CD4-positive, CD25-positive, alpha-beta regulatory T cell (primary cell): ENCODE data around the gene UBE2E2. TPM values are rescaled to one million over a fixed set of nuclear protein-coding genes. Genes with fewer than 3 reads are reported as not detected.

Experiments
- ATAC-seq, 2 donors: fragments of 150-1000 bp; cut with Tn5 transposase; one replicate each; pipeline ENCODE4 v1.10.0; 2021; ENCODE audit warnings: low read depth in 2 of 2, moderate number of reproducible peaks in 2 of 2, moderate library complexity in 1 of 2
- DNase-seq, 3 donors: peaks; one replicate each; pipeline versions ENCODE4 v3.0.0 to v3.0.0-alpha.2; 2012 to 2022; ENCODE audit warnings: mixed read lengths in 1 of 3
- H3K27ac ChIP-seq: one replicate; pipeline ENCODE4 v1.7.0; 2013; ENCODE audit warnings: mild to moderate bottlenecking, low read length; ENCODE audit not compliant: insufficient read depth, poor library complexity, severe bottlenecking
- H3K27me3 ChIP-seq: one replicate; pipeline ENCODE4 v1.7.0; 2013; ENCODE audit warnings: low read length; ENCODE audit not compliant: control insufficient read depth, insufficient read depth
- H3K36me3 ChIP-seq: one replicate; pipeline ENCODE4 v1.7.0; 2013; ENCODE audit warnings: mild to moderate bottlenecking, low read length, moderate library complexity; ENCODE audit not compliant: control insufficient read depth, insufficient read depth
- H3K4me1 ChIP-seq: 2 replicates; pipeline ENCODE4 v1.7.0; 2013; ENCODE audit warnings: mild to moderate bottlenecking, low read length; ENCODE audit not compliant: insufficient read depth, control insufficient read depth, poor library complexity, severe bottlenecking
- H3K4me3 ChIP-seq: one replicate; pipeline ENCODE4 v1.7.0; 2013; ENCODE audit warnings: low read depth, mild to moderate bottlenecking, low read length, moderate library complexity
- H3K9me3 ChIP-seq, 2 experiments: 1 replicate in 1 of 2; 2 replicates in 1 of 2; pipeline ENCODE4 v1.7.0; 2013; ENCODE audit warnings: low read length in 2 of 2, mild to moderate bottlenecking in 1 of 2, moderate library complexity in 1 of 2; ENCODE audit not compliant: control insufficient read depth in 2 of 2
- H3K27ac Mint-ChIP-seq, 3 donors: one replicate each; pipeline ENCODE4 v1.8.0; 2020 to 2022; ENCODE audit warnings: mild to moderate bottlenecking in 3 of 3, mixed read lengths in 3 of 3, moderate library complexity in 2 of 3
- H3K27me3 Mint-ChIP-seq: one replicate; pipeline ENCODE4 v1.8.0; 2022; ENCODE audit warnings: mild to moderate bottlenecking, mixed read lengths
- H3K36me3 Mint-ChIP-seq: one replicate; pipeline ENCODE4 v1.8.0; 2020; ENCODE audit warnings: mixed read lengths
- H3K4me1 Mint-ChIP-seq, 4 donors: one replicate each; pipeline ENCODE4 v1.8.0; 2020 to 2022; ENCODE audit warnings: mixed read lengths in 4 of 4, mild to moderate bottlenecking in 1 of 4
- H3K4me3 Mint-ChIP-seq, 4 donors: one replicate each; pipeline ENCODE4 v1.8.0; 2020 to 2022; ENCODE audit warnings: mild to moderate bottlenecking in 4 of 4, mixed read lengths in 4 of 4, moderate library complexity in 3 of 4
- H3K9me3 Mint-ChIP-seq, 7 donors: one replicate each; pipeline ENCODE4 v1.8.0; 2020 to 2022; ENCODE audit warnings: mixed read lengths in 7 of 7, mild to moderate bottlenecking in 3 of 7, moderate library complexity in 2 of 7
- polyA plus RNA-seq, 4 donors: library from polyadenylated mRNA; unstranded; fragments of 300-500 nt; fragmentation: Illumina TruSeq; gene quantifications; one replicate each; pipeline ENCODE4 v1.2.3, GENCODE V29; 2021
- total RNA-seq: library from RNA; stranded (reverse); gene quantifications from one replicate; pipeline ENCODE4 v1.2.3, GENCODE V29; 2022

The UBE2E2 gene
- total and polyA plus RNA-seq, 5 donors from 2014 or later, result 0.81 to 9.6 (median 1.8) TPM

DNA sequence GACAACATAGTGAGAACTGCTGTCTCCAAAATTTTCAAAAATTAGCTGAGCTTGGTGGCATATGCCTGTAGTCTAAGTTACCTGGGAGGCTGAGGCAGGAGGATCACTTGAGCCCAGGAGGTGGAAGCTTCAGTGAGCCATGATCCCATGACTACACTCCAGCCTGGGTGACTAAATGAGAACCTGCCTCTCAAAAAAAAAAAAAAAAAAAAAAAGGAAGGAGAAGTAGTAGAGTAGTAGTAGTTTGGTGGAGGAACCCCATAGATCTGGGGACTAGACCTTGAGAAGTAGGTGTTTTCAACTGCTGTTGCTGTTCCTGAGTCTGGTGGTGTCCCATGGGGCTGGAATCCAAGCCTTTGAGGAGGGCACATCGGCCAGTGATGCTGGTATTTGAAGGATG, 38.4 kb upstream of the UBE2E2 start:
- Histone ChIP-seq H3K4me3 (no peak overlapping the region), H3K27me3 (no peaks in the 10 kb centered on the region), H3K4me1 (no peaks in the 10 kb centered on the region), H3K27ac (no peak overlapping the region), H3K36me3 (no peaks in the 10 kb centered on the region), H3K9me3 (no peaks in the 10 kb centered on the region)
- Mint-ChIP-seq H3K9me3 (peaks cover 0 to 9% (median 2%) of the 10 kb centered on the region in 7 donors), H3K4me1 (no peaks in the 10 kb centered on the region), H3K27ac (no peak overlapping the region), H3K27me3 (no peaks in the 10 kb centered on the region), H3K4me3 (no peak overlapping the region), H3K36me3 (no peaks in the 10 kb centered on the region)
- no peak for DNase-seq
- no peak for ATAC-seq

GRCh38 chr3:23165571-23165970, 37.6 kb upstream of the UBE2E2 start:
- Histone ChIP-seq H3K36me3 (no peaks in the 10 kb centered on the region), H3K4me1 (no peaks in the 10 kb centered on the region), H3K27ac (no peak overlapping the region), H3K4me3 (no peak overlapping the region), H3K9me3 (no peaks in the 10 kb centered on the region), H3K27me3 (no peaks in the 10 kb centered on the region)
- H3K4me1 Mint-ChIP-seq, result no peaks in the 10 kb centered on the region
- peaks cover 0 to 8% (median 5%) of the 10 kb centered on the region in 7 donors for H3K9me3 Mint-ChIP-seq
- DNase-seq, result no peak
- H3K27ac Mint-ChIP-seq, result no peak overlapping the region
- no peaks in the 10 kb centered on the region for H3K36me3 Mint-ChIP-seq
- no peak for ATAC-seq
- no peaks in the 10 kb centered on the region for H3K27me3 Mint-ChIP-seq
- no peak overlapping the region for H3K4me3 Mint-ChIP-seq

GRCh38 chr3:23166276-23166675, 36.9 kb upstream of the UBE2E2 start:
- no peaks in the 10 kb centered on the region for H3K27me3 Mint-ChIP-seq
- no peaks in the 10 kb centered on the region for H3K4me1 Mint-ChIP-seq
- H3K27ac Mint-ChIP-seq, result no peak overlapping the region
- H3K9me3 Mint-ChIP-seq, result peaks cover 3 to 8% (median 6%) of the 10 kb centered on the region in 7 donors
- ATAC-seq, result no peak
- Histone ChIP-seq H3K27ac (no peak overlapping the region), H3K9me3 (no peaks in the 10 kb centered on the region), H3K27me3 (no peaks in the 10 kb centered on the region), H3K4me1 (no peaks in the 10 kb centered on the region), H3K36me3 (no peaks in the 10 kb centered on the region), H3K4me3 (no peak overlapping the region)
- H3K4me3 Mint-ChIP-seq, result no peak overlapping the region
- no peak for DNase-seq
- H3K36me3 Mint-ChIP-seq, result no peaks in the 10 kb centered on the region

DNA sequence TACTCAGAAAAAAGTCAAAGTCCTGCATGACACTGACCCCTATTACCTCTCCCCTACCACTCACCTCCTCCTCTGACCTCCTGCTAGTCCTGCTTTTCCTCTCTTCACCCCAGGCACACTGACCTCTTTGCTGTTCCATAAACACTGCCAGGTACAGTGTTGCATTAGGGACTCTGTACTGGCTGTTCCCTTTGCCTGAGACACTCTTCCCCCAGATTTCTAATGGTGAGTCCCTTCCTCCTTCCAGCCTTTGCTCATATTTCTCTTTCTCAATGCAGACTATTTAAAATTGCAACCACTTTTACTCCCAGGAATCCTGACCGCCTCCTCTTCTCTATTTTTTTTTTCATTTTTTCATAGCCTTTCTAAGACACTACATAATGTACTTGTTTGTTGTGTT, 36.3 kb upstream of the UBE2E2 start:
- no peak overlapping the region for H3K27ac Mint-ChIP-seq

DNA sequence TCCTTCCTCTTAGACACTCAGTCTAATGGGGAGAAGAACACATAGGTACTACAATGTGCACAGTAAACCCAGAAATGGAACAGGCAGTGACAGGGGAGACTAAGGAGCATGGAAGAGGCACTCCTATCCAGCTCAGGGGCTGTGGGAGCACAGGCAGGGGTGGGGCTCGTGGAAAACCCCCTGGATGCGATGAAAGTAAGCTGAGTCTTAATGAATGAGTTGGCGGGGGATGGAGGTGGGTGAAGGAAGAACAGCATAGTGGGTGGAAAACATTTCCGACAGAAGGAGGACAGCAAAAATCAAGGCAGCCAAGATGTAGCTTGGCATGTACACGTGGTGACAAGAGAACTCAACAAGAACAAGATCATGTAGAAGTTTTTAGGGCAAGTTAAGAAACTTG, 33.6 kb upstream of the UBE2E2 start:
- ATAC-seq, result no peak
- no peak overlapping the region for H3K4me3 Mint-ChIP-seq
- H3K4me1 Mint-ChIP-seq, result no peaks in the 10 kb centered on the region
- Histone ChIP-seq H3K36me3 (no peaks in the 10 kb centered on the region), H3K27me3 (no peaks in the 10 kb centered on the region), H3K4me1 (no peaks in the 10 kb centered on the region), H3K4me3 (no peak overlapping the region), H3K9me3 (no peaks in the 10 kb centered on the region), H3K27ac (no peak overlapping the region)
- no peaks in the 10 kb centered on the region for H3K27me3 Mint-ChIP-seq
- no peaks in the 10 kb centered on the region for H3K36me3 Mint-ChIP-seq
- no peak for DNase-seq
- H3K9me3 Mint-ChIP-seq, result peaks cover 0 to 11% (median 3%) of the 10 kb centered on the region in 7 donors
- H3K27ac Mint-ChIP-seq, result no peak overlapping the region

More for the DNA sequence above, 36.3 kb upstream of the UBE2E2 start:
- DNase-seq (no peak), ATAC-seq (no peak)
- Mint-ChIP-seq H3K36me3 (no peaks in the 10 kb centered on the region), H3K27me3 (no peaks in the 10 kb centered on the region), H3K9me3 (peaks cover 3 to 8% (median 6%) of the 10 kb centered on the region in 7 donors), H3K4me1 (no peaks in the 10 kb centered on the region), H3K4me3 (no peak overlapping the region)
- Histone ChIP-seq H3K9me3 (no peaks in the 10 kb centered on the region), H3K27me3 (no peaks in the 10 kb centered on the region), H3K4me3 (no peak overlapping the region), H3K4me1 (no peaks in the 10 kb centered on the region), H3K36me3 (no peaks in the 10 kb centered on the region), H3K27ac (no peak overlapping the region)

DNA sequence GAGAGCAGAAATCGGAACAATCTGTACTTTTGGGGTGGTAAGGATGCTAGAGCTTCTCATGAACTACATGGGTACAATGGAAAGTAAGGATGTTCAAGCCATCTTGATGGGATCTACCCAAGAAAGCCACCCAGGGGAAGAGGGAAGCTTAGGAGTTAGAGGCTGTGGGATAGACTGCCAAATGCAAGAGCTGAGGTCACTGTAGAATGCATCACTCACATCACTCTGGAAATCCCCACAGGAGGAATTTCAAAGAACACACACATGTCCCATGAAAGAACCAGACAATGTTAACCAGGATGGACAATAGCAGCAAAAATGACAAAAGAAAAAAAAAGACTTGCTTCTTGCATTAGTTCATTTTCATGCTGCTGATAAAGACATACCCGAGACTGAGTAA, 32.8 kb upstream of the UBE2E2 start:
- no peak overlapping the region for H3K27ac Mint-ChIP-seq

DNA sequence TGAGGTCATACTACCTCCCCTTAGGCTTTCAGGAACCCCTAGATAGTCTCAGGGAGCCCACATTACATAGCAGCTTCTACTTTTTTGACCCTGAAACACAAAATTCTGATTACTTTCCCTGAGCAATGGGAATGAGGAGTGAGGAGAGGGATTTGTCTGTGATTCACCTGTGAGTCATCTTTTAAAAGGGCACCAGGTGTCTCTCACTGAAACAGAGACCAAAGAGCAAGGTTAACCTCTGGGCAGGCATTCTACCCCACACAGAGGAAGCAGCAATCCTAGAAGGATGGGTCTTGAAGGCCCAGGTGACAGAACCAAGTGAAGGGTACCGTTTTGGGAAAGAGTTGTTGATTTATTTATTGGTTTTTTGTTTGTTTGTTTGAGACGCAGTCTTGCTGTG, 31.1 kb upstream of the UBE2E2 start:
- Mint-ChIP-seq H3K4me3 (no peak overlapping the region), H3K27me3 (no peaks in the 10 kb centered on the region), H3K4me1 (no peaks in the 10 kb centered on the region), H3K27ac (no peak overlapping the region), H3K9me3 (peaks cover 0 to 11% (median 4%) of the 10 kb centered on the region in 7 donors), H3K36me3 (no peaks in the 10 kb centered on the region)
- DNase-seq (no peak), ATAC-seq (no peak)
- Histone ChIP-seq H3K4me1 (no peaks in the 10 kb centered on the region), H3K27ac (no peak overlapping the region), H3K27me3 (no peaks in the 10 kb centered on the region), H3K4me3 (no peak overlapping the region), H3K36me3 (no peaks in the 10 kb centered on the region), H3K9me3 (no peaks in the 10 kb centered on the region)

More for the DNA sequence above, 32.8 kb upstream of the UBE2E2 start:
- Mint-ChIP-seq H3K4me3 (no peak overlapping the region), H3K27me3 (no peaks in the 10 kb centered on the region), H3K9me3 (peaks cover 0 to 11% (median 3%) of the 10 kb centered on the region in 7 donors), H3K4me1 (no peaks in the 10 kb centered on the region), H3K36me3 (no peaks in the 10 kb centered on the region)
- no peak for ATAC-seq
- H3K27me3 ChIP-seq, result no peaks in the 10 kb centered on the region
- no peaks in the 10 kb centered on the region for H3K4me1 ChIP-seq
- H3K36me3 ChIP-seq, result no peaks in the 10 kb centered on the region
- no peak overlapping the region for H3K27ac ChIP-seq
- no peaks in the 10 kb centered on the region for H3K9me3 ChIP-seq
- DNase-seq, result no peak
- no peak overlapping the region for H3K4me3 ChIP-seq

- Histone ChIP-seq H3K27me3 (no peaks in the 10 kb centered on the region), H3K4me3 (no peak overlapping the region), H3K9me3 (no peaks in the 10 kb centered on the region), H3K27ac (no peak overlapping the region), H3K36me3 (no peaks in the 10 kb centered on the region), H3K4me1 (no peaks in the 10 kb centered on the region)
- no peak overlapping the region for H3K27ac Mint-ChIP-seq
- ATAC-seq, result no peak
- H3K27me3 Mint-ChIP-seq, result no peaks in the 10 kb centered on the region
- H3K4me1 Mint-ChIP-seq, result no peaks in the 10 kb centered on the region
- DNase-seq, result no peak
- no peak overlapping the region for H3K4me3 Mint-ChIP-seq
- H3K36me3 Mint-ChIP-seq, result no peaks in the 10 kb centered on the region
- H3K9me3 Mint-ChIP-seq, result peaks cover 0 to 10% (median 5%) of the 10 kb centered on the region in 7 donors
Measured at GRCh38 chr3:23174426-23175039, 28.6 kb upstream of the UBE2E2 start.
